HG02938 (cell line): ENCODE measurements around the gene LRPAP1.
"Not testable (repeated sequence)": the region's sequence is repeated elsewhere in the genome, so short reads cannot be mapped to it uniquely, and the experiment has no call there.

Experiments used
- ATAC-seq: cut with Tn5 transposase; IDR thresholded peaks from one replicate; pipeline ENCODE4 v1.9.1; 2021; ENCODE audit warnings: mild to moderate bottlenecking, moderate library complexity; ENCODE audit not compliant: unreplicated experiment

Gene LRPAP1

GRCh38 chr4:3531879-3532750, at the start of gene LRPAP1:
Gene LRPAP1, minus strand, starts transcription at chr4:3532422. Its CDS starts 10 bp downstream, at chr4:3532412.
- ATAC-seq = peak; percentile 66

GRCh38 chr4:3581334-3582090, 49.3 kb upstream of the LRPAP1 start:
- not testable (repeated sequence) for ATAC-seq

- not testable (repeated sequence) for ATAC-seq
Measured at GRCh38 chr4:3580859-3581258, 48.6 kb upstream of the LRPAP1 start.

GRCh38 chr4:3578527-3579144, 46.4 kb upstream of the LRPAP1 start:
- ATAC-seq = not testable (repeated sequence)

GRCh38 chr4:3578052-3578451, 45.8 kb upstream of the LRPAP1 start:
- ATAC-seq = not testable (repeated sequence)

- not testable (repeated sequence) for ATAC-seq
Measured at GRCh38 chr4:3577208-3577892, 45.1 kb upstream of the LRPAP1 start.

- not testable (repeated sequence) for ATAC-seq
Measured at GRCh38 chr4:3576533-3577207, 44.4 kb upstream of the LRPAP1 start.

GRCh38 chr4:3575426-3576369, 43.5 kb upstream of the LRPAP1 start:
- ATAC-seq = not testable (repeated sequence)

- not testable (repeated sequence) for ATAC-seq
Measured at GRCh38 chr4:3574865-3575264, 42.6 kb upstream of the LRPAP1 start.

- not testable (repeated sequence) for ATAC-seq
Measured at GRCh38 chr4:3574346-3574745, 42.1 kb upstream of the LRPAP1 start.

- ATAC-seq = no peak
Measured at GRCh38 chr4:3573131-3573530, 40.9 kb upstream of the LRPAP1 start.

- ATAC-seq = no peak
Measured at GRCh38 chr4:3572363-3572762, 40.1 kb upstream of the LRPAP1 start.

- no peak for ATAC-seq
Measured at GRCh38 chr4:3571921-3572320, 39.7 kb upstream of the LRPAP1 start.

GRCh38 chr4:3570923-3571322, 38.7 kb upstream of the LRPAP1 start:
- ATAC-seq = not testable (repeated sequence)

GRCh38 chr4:3569611-3570010, 37.4 kb upstream of the LRPAP1 start:
- ATAC-seq = not testable (repeated sequence)

GRCh38 chr4:3566701-3567100, 34.5 kb upstream of the LRPAP1 start:
- not testable (repeated sequence) for ATAC-seq

- ATAC-seq = not testable (repeated sequence)
Measured at GRCh38 chr4:3566301-3566700, 34.1 kb upstream of the LRPAP1 start.

- ATAC-seq = not testable (repeated sequence)
Measured at GRCh38 chr4:3564948-3565347, 32.7 kb upstream of the LRPAP1 start.

GRCh38 chr4:3563403-3563802, 31.2 kb upstream of the LRPAP1 start:
- no peak for ATAC-seq
